Neural cell (in vitro differentiated cells): ENCODE measurements around the gene RAD51AP2. TPM values are rescaled to one million over a fixed set of nuclear protein-coding genes. Genes with fewer than 3 reads are reported as not detected.

Experiments used
- H2AFZ ChIP-seq: fragments of 200-600, 300-800 bp; sonication (generic), shearing (Covaris generic); 2 replicates; pipeline ENCODE4 v1.6.0; 2014; ENCODE audit warnings: low read depth, mild to moderate bottlenecking, antibody characterized with exemption, low read length, moderate library complexity
- H3F3A ChIP-seq: fragments of 200-600 bp; shearing (Covaris generic); 2 replicates; pipeline ENCODE4 v1.6.1; 2016; ENCODE audit warnings: mild to moderate bottlenecking, moderate library complexity, mixed read lengths, antibody characterized with exemption, low read length; ENCODE audit not compliant: insufficient read depth, poor library complexity, severe bottlenecking
- H3K27ac ChIP-seq: fragments of 200-600, 300-800 bp; sonication (generic), shearing (Covaris generic); 2 replicates; pipeline ENCODE4 v1.5.1; 2014; ENCODE audit warnings: mild to moderate bottlenecking, low read length, moderate library complexity
- H3K27me3 ChIP-seq: fragments of 300-800, 200-600 bp; sonication (generic), shearing (Covaris generic); 2 replicates; pipeline ENCODE4 v1.6.0; 2014; ENCODE audit warnings: mild to moderate bottlenecking, low read depth, low read length, moderate library complexity; ENCODE audit not compliant: insufficient read depth
- H3K36me3 ChIP-seq: fragments of 300-800, 200-600 bp; sonication (generic), shearing (Covaris generic); 2 replicates; pipeline ENCODE4 v1.5.1; 2014; ENCODE audit warnings: mild to moderate bottlenecking, antibody characterized with exemption, low read length, moderate library complexity; ENCODE audit not compliant: insufficient read depth
- H3K4me2 ChIP-seq: fragments of 300-800, 200-600 bp; sonication (generic), shearing (Covaris generic); 2 replicates; pipeline ENCODE4 v1.6.0; 2014; ENCODE audit warnings: mild to moderate bottlenecking, low read length
- H3K4me3 ChIP-seq: fragments of 300-800, 200-600 bp; sonication (generic), shearing (Covaris generic); 2 replicates; pipeline ENCODE4 v1.5.1; 2014; ENCODE audit warnings: mild to moderate bottlenecking, low read length, moderate library complexity
- H3K79me2 ChIP-seq: fragments of 200-600 bp; shearing (Covaris generic); replicated peaks from 2 replicates; pipeline ENCODE4 v1.6.0; 2014; ENCODE audit warnings: mild to moderate bottlenecking, low read length, moderate library complexity; ENCODE audit not compliant: insufficient read depth
- H3K9ac ChIP-seq: fragments of 300-800, 200-600 bp; sonication (generic), shearing (Covaris generic); 2 replicates; pipeline ENCODE4 v1.6.1; 2016; ENCODE audit warnings: mild to moderate bottlenecking, low read length, mixed read lengths
- H3K9me2 ChIP-seq: fragments of 200-600 bp; shearing (Covaris generic); 2 replicates; pipeline ENCODE4 v1.6.1; 2016; ENCODE audit warnings: mild to moderate bottlenecking, low read length, mixed read lengths; ENCODE audit not compliant: insufficient read depth
- H3K9me3 ChIP-seq: fragments of 200-600, 300-800 bp; sonication (generic), shearing (Covaris generic); 2 replicates; pipeline ENCODE4 v1.6.1; 2016; ENCODE audit warnings: mild to moderate bottlenecking, mixed run types, low read length, moderate library complexity, mixed read lengths
- H4K20me1 ChIP-seq: fragments of 200-600 bp; shearing (Covaris generic); 2 replicates; pipeline ENCODE4 v1.6.1; 2016; ENCODE audit warnings: mild to moderate bottlenecking, mixed run types; ENCODE audit not compliant: insufficient read depth
- CTCF ChIP-seq: fragments of 450-650 bp; IDR thresholded peaks from 2 replicates; pipeline ENCODE4 v1.5.1; 2014; ENCODE audit warnings: antibody characterized with exemption, mild to moderate bottlenecking, moderate library complexity; ENCODE audit not compliant: poor library complexity, severe bottlenecking
- EP300 ChIP-seq: fragments of 450-650 bp; conservative IDR thresholded peaks from 2 replicates; pipeline ENCODE4 v1.6.1; 2014; ENCODE audit warnings: antibody characterized with exemption, mild to moderate bottlenecking, moderate library complexity; ENCODE audit not compliant: poor library complexity, severe bottlenecking
- EZH2 ChIP-seq: fragments of 200-600, 300-800 bp; shearing (Covaris generic), sonication (generic); IDR thresholded peaks from 2 replicates; pipeline ENCODE4 v1.6.1; 2014; ENCODE audit warnings: antibody characterized with exemption, low read length, borderline replicate concordance, mild to moderate bottlenecking; ENCODE audit not compliant: insufficient read depth, poor library complexity, severe bottlenecking
- MXI1 ChIP-seq: fragments of 450-650 bp; conservative IDR thresholded peaks from 2 replicates; pipeline ENCODE4 v1.6.1; 2014; ENCODE audit warnings: antibody characterized with exemption, mild to moderate bottlenecking; ENCODE audit not compliant: poor library complexity, severe bottlenecking
- POLR2AphosphoS5 ChIP-seq: IDR thresholded peaks from 2 replicates; pipeline ENCODE4 v1.6.1; 2012
- RAD21 ChIP-seq: fragments of 450-650 bp; conservative IDR thresholded peaks from 2 replicates; pipeline ENCODE4 v1.6.1; 2014; ENCODE audit warnings: antibody characterized with exemption, mild to moderate bottlenecking, moderate library complexity
- REST ChIP-seq: IDR thresholded peaks from 2 replicates; pipeline ENCODE4 v1.6.1; 2012; ENCODE audit warnings: borderline replicate concordance
- SMC3 ChIP-seq: fragments of 450-650 bp; conservative IDR thresholded peaks from 2 replicates; pipeline ENCODE4 v1.6.1; 2014; ENCODE audit warnings: antibody characterized with exemption, mild to moderate bottlenecking, moderate library complexity; ENCODE audit not compliant: poor library complexity
- TAF1 ChIP-seq: IDR thresholded peaks from 2 replicates; pipeline ENCODE4 v1.6.1; 2012; ENCODE audit warnings: low read depth
- polyA plus RNA-seq: library from polyadenylated mRNA; depleted of rRNA; stranded (reverse); fragments of >200 nt; gene quantifications from 2 replicates; pipeline ENCODE4 v1.2.3, GENCODE V29; 2014

RAD51AP2 gene
- polyA plus RNA-seq, 1 donor from 2014 or later, result 0.54 TPM

- Histone ChIP-seq H3K9me3 (no peaks in the 10 kb centered on the region), H3K9me2 (no peaks in the 10 kb centered on the region), H3F3A (no peaks in the 10 kb centered on the region), H3K4me3 (no peak overlapping the region), H4K20me1 (no peaks in the 10 kb centered on the region), H3K9ac (no peak overlapping the region), H3K79me2 (no peaks in the 10 kb centered on the region), H3K27ac (no peak overlapping the region), H3K36me3 (no peaks in the 10 kb centered on the region), H3K4me2 (no peak overlapping the region), H3K27me3 (no peaks in the 10 kb centered on the region), H2AFZ (no peak overlapping the region)
- TF ChIP-seq TAF1, result no peak
- TF ChIP-seq EP300, result no peak
- TF ChIP-seq MXI1, result no peak
- TF ChIP-seq CTCF, result no peak
- TF ChIP-seq POLR2AphosphoS5, result no peak
- TF ChIP-seq REST, result no peak
- TF ChIP-seq SMC3, result no peak
- TF ChIP-seq EZH2, result no peak
- TF ChIP-seq RAD21, result no peak
Observed at GRCh38 chr2:17475286-17475685, 43.0 kb downstream of the RAD51AP2 start.

GRCh38 chr2:17471979-17472378, 46.3 kb downstream of the RAD51AP2 start:
- Histone ChIP-seq H3K79me2 (no peaks in the 10 kb centered on the region), H3K4me2 (no peak overlapping the region), H4K20me1 (no peaks in the 10 kb centered on the region), H3K27ac (no peak overlapping the region), H3K4me3 (no peak overlapping the region), H3K27me3 (no peaks in the 10 kb centered on the region), H3K36me3 (no peaks in the 10 kb centered on the region), H3F3A (no peaks in the 10 kb centered on the region), H2AFZ (no peak overlapping the region), H3K9me2 (no peaks in the 10 kb centered on the region), H3K9me3 (no peaks in the 10 kb centered on the region), H3K9ac (no peak overlapping the region)
- no peak for TF ChIP-seq POLR2AphosphoS5
- no peak for TF ChIP-seq CTCF
- no peak for TF ChIP-seq EP300
- no peak for TF ChIP-seq MXI1
